Endothelial cell of umbilical vein (primary cell): ENCODE measurements around the gene GIMAP8.

Experiments used
- EZH2 ChIP-seq: IDR thresholded peaks from 2 replicates; pipeline ENCODE4 v1.6.1; 2012; ENCODE audit warnings: borderline replicate concordance, low read depth, mild to moderate bottlenecking, moderate library complexity, low read length, inconsistent platforms; ENCODE audit not compliant: severe bottlenecking
- FOS ChIP-seq: IDR thresholded peaks from 2 replicates; pipeline ENCODE4 v1.6.1; 2011; ENCODE audit warnings: mild to moderate bottlenecking, low read length, moderate library complexity, borderline replicate concordance; ENCODE audit not compliant: insufficient read depth
- MYC ChIP-seq: IDR thresholded peaks from one replicate; pipeline ENCODE4 v1.6.1; 2011; ENCODE audit warnings: mild to moderate bottlenecking, low read depth, low read length
- POLR2A ChIP-seq: IDR thresholded peaks from 2 replicates; pipeline ENCODE4 v1.6.1; 2012; ENCODE audit warnings: low read depth, mild to moderate bottlenecking, control low read depth, low read length
- POLR2AphosphoS5 ChIP-seq: IDR thresholded peaks from 2 replicates; pipeline ENCODE4 v1.6.1; 2012; ENCODE audit warnings: low read depth, mild to moderate bottlenecking, control low read depth, low read length, moderate library complexity; ENCODE audit not compliant: insufficient read depth
- TF ChIP-seq, protein P1 (sequence below), 2 donors: IDR thresholded peaks; 1 replicate in 1 of 2; 2 replicates in 1 of 2; pipeline ENCODE4 v1.5.1; 2011; ENCODE audit warnings: low read length in 2 of 2, mild to moderate bottlenecking in 2 of 2, moderate library complexity in 2 of 2, control low read depth in 1 of 2, inconsistent platforms in 1 of 2, low read depth in 1 of 2; ENCODE audit not compliant: insufficient read depth in 1 of 2; ENCODE audit errors: extremely low read depth in 1 of 2
- TF ChIP-seq, protein P2 (sequence below): IDR thresholded peaks from 2 replicates; pipeline ENCODE4 v1.6.1; 2011; ENCODE audit not compliant: insufficient read depth, insufficient read length

DNA sequence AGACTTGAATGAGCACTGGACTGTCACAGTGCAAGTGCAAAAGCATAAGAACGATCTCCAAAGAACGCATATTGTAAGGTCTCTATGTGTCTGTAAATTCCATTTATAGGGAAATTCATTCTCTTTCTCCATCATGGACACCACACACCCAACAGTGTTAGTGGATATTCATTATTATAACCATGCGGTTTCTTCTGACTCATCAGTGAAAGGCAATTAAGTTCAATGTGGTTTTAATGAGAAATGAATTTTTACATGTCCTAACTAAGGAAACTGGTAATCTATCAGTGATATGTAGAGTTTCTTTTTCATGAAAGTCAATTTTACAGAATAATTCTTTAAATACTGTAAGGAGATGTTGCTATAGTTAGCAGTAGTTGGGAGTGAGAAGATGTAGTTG is 25.9 kb downstream of the GIMAP8 start:
- TF ChIP-seq, protein P1, sequence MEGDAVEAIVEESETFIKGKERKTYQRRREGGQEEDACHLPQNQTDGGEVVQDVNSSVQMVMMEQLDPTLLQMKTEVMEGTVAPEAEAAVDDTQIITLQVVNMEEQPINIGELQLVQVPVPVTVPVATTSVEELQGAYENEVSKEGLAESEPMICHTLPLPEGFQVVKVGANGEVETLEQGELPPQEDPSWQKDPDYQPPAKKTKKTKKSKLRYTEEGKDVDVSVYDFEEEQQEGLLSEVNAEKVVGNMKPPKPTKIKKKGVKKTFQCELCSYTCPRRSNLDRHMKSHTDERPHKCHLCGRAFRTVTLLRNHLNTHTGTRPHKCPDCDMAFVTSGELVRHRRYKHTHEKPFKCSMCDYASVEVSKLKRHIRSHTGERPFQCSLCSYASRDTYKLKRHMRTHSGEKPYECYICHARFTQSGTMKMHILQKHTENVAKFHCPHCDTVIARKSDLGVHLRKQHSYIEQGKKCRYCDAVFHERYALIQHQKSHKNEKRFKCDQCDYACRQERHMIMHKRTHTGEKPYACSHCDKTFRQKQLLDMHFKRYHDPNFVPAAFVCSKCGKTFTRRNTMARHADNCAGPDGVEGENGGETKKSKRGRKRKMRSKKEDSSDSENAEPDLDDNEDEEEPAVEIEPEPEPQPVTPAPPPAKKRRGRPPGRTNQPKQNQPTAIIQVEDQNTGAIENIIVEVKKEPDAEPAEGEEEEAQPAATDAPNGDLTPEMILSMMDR (IDR thresholded peaks at IDR 0.05; ENCODE audit: extremely low read depth in 1 of 2, insufficient read depth in 1 of 2, low read depth in 1 of 2, low read length in 2 of 2) = no peak
- no peak for TF ChIP-seq MYC
- TF ChIP-seq EZH2 = no peak
- TF ChIP-seq, protein P2, sequence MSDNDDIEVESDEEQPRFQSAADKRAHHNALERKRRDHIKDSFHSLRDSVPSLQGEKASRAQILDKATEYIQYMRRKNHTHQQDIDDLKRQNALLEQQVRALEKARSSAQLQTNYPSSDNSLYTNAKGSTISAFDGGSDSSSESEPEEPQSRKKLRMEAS = no peak
- TF ChIP-seq POLR2A = no peak
- TF ChIP-seq POLR2AphosphoS5 = no peak
- TF ChIP-seq FOS = no peak
